HG02973 (cell line): ENCODE data around the gene LAMA3.
A peak's percentile ranks its signal among the peaks of the same experiment; 100 is the strongest.

Experiments
- ATAC-seq: cut with Tn5 transposase; IDR thresholded peaks from one replicate; pipeline ENCODE4 v1.9.1; 2021; ENCODE audit warnings: moderate library complexity; ENCODE audit not compliant: unreplicated experiment

Gene LAMA3

DNA sequence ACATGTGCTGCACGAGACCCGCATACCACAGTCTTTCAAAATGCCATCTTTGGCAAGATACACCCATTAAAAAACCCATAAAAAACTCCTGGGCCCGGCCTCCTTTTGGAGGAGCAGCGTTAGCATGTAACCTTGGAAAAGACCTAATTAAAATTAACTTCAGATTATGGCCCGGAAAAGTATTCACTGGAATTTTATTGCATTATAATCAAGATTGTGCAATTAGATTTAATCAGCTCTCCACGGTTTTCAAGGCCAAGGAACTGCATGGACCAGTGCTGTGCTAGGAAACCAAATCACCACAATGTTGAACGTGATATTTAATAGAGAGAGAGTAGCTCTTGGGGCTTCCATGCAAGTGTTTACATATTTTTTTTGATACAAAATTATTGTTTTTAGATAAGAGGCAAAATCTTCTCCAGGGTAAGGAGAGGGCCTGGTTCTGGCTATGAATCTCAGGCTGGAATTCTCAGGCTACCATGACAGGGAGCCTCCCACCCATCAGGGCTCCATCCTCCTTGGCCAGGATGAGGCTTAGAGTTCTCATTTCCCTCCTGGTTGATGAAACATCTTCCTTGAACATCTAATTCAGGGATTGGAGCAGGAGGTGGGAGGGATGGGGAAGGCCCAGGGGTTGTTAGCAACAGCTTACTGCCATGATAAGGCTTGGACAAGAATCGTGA, 243.3 kb downstream of the LAMA3 start:
- ATAC-seq, result no peak

DNA sequence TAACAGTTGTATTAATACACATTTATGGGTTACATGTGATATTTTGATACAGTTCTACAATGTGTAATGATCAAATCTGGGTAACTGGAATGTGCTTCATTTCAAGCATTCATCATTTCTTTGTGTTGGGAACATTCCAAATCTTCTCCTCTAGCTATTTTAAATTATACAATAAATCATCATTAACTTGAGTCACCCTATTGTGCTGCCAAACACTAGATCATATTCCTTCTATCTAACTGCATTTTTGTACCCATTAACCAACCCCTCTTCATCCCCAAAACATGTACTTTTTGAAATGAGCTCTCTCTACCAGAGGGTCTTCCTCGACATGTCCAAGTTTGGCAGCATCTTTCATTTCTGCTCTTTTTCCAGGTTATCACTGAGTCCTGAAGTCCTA, 244.2 kb downstream of the LAMA3 start:
- no peak for ATAC-seq

DNA sequence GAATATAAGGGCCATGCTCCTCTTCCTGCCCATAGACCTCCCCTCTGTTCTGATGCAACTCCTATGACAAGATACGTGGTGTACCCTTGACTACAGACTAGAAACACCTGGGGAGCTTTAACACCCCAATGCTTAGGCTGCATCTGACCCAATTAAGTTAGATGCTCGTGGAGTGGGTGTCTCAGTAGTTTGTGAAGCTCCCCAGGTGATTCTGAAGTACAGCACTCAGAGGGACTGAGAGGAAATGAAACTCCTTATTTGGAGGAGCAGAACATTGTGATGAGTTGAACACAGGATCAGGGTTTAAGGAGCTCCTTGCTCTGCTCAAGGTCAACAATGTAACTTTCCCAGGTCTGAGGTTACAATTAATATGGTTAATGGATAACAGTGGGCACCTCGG, 245.0 kb downstream of the LAMA3 start:
- ATAC-seq, result no peak

DNA sequence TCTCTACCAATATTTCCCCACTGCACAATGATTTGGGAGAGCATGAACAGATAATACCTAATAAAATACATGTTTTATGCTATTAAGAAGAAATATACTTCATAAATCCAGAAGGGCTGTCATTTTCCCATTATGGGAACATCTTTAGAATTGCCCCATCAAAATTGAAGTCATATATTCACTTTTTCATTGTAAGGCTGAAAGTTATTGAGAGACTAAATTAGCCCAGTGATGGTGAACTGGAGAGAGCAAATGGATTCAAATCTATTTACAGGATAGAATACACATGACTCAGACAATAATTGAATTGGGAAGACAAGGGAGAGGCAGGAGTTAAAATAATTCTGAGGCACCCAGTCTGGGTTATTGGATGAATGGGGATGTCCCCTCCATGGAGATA, 245.6 kb downstream of the LAMA3 start:
- ATAC-seq, result no peak

DNA sequence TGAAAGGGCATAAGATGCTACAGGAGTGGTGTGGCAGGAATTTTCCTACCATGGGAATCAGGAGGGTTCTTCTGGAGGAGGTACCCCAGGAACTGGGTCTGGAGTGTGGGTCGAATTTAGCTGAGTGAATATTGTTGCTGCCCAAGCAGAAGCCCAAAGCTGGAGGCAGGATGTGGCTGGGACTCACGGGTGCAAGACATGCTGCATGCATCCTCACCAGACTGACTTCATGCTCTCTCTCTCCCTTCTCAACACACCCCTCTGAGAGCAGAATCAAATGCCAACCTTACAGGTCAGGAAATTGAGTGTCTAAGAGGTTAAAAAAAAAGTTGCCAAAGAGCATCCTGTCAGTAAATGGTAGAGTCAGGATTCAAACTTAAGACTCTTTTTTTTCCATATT, 246.6 kb downstream of the LAMA3 start:
- ATAC-seq, result no peak

DNA sequence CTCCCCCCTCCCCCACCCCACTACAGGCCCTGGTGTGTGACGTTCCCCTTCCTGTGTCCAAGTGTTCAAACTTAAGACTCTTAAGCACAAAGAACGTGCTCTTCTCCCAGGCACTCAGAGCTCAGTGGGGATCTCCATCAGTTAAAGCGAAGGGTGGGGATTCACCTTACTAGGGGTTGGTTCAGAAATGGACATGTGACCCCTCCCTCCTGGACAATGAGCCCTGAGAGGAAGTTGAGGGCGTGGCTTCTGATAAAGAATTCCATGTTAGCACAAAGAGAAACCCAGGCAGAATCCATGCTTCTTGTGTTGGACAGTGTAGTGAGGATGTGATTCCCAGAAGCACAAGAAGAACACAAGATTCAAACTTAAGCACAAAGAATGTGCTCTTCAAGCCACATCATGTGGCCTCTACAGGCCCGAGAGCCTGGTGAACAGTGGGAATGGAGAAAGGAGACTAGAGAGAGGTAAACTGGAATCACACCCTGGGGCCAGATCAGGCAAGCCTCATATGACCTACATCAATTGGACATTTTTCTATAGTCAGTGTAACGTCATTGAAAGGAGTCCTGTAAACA, 247.2 kb downstream of the LAMA3 start:
- ATAC-seq, result no peak

DNA sequence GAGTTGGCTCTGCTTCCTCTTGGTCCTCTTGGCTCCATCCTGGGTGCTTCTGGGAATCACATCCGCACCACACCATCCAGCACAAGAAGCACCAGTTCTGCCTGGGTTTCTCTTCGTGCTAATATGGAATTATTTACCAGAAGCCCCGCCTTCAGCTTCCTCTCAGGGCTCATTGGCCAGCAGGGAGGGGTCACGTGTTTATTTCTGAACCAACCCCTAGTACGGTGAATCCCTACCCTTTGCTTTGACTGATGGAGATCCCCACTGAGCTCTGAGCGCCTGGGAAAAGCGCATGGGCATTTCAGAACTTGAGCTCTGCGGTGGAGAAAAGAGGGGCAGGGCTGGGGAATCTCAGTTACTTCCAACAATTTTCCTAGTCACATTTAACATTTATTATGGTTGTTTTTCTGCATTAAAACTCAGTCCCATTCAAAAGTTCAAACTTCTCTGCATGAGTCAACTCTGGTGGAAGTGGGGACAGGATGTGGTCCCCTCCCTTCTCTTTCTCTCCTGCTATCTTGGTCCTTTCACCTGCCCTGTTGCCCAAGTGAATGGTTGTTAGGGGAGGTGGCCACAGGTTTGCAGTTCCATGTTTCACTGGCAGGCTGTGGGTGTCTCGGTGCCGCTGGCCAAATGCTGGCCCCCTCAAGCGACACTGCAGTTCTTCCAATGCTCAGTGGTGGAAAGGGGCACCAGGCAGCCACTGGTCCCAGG, 248.9 kb downstream of the LAMA3 start:
- peak; percentile 53 for ATAC-seq

DNA sequence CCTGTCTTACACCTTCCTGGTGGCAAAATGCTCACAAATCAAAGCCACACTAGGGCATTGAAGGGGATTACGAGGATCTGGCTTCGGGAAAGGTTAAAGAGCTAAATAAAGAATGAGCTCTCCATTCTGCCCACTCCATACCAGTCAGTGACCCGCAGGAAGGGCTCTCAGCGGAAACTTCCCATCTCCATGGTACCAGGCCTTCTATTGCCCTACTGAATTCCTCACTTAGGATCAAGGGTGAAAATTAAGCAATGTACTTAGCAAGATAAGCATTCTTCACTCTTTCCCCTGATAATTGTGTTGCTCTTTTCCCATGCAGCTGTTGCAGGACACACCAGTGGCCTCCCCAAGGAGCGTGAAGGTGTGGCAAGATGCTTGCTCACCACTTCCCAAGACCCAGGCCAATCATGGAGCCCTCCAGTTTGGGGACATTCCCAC, 249.7 kb downstream of the LAMA3 start:
- no peak for ATAC-seq

DNA sequence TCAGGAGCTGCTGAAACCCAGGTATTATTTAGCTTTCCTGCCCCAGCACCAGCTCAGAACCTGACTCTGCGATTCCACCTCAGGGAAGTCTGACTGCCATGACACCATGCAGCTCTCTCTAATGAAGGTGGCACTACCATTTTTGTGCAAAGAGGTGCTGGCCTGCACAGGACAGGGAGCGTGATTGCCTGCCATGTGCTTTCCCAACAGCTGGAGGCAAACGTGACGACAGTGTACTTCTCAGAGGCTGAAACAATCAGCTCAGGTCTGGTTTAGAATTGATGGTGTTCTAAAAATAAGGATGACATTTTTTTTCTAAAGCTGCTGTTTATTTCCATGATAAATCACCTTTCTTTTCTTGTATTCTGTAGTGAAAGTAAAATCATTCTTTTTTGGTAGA, 250.1 kb downstream of the LAMA3 start:
- ATAC-seq, result no peak

DNA sequence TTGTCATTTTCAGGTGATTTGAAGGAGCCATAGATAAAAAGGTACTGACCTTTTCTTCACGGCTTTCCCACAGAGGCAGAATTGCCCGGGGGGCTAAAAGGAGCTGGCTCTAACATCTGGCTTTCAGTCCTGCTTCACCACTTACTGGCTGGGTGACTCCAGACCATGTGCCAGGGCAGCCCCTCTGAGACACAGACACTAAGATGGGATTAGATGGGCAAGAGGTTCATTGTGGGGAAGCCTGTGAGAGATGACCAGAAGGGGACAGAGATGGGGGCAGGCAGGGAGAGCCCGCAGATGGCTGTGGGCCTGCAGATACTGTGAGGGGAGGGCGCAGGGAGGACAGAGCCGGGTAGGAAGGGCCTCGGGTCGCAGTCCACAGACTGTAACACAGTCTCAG, 250.6 kb downstream of the LAMA3 start:
- no peak for ATAC-seq

DNA sequence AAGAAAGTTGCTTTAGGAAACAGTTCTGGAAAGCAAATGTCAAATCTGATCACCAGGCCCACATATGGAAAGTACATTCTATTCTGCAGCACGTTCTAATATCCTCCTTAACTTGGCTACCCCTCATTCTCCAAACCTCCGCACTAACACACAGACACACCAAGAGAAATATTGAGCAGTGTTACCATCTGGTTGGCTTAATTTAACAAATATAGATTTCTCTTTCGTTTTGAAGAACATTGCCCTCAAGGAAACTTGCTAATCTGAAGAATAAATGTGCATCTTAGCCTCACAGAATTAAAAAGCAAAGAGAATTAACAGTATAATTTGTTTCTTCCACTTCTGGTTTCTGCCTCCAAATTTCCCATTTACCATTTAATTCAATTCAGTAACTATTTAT, 252.5 kb downstream of the LAMA3 start:
- ATAC-seq, result no peak

DNA sequence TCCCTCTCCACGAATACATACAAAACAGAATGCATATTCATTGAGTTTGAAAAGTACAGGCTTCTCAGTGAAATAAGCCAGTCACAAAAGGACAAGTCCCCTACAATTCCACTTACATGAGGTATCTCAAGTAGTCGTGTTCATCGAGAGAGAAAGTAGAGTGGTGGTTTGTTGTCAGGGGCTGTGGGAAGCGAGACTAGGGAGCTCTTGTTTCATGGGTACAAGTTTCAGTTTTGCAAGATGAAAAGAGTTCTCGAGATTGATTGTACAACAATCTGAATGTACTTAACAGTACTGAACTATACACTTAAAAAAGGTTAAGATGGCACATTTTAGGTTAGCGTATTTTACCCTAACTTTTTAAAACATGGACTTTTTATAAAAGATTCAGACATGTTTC, 253.9 kb downstream of the LAMA3 start:
- peak; percentile 73 for ATAC-seq

DNA sequence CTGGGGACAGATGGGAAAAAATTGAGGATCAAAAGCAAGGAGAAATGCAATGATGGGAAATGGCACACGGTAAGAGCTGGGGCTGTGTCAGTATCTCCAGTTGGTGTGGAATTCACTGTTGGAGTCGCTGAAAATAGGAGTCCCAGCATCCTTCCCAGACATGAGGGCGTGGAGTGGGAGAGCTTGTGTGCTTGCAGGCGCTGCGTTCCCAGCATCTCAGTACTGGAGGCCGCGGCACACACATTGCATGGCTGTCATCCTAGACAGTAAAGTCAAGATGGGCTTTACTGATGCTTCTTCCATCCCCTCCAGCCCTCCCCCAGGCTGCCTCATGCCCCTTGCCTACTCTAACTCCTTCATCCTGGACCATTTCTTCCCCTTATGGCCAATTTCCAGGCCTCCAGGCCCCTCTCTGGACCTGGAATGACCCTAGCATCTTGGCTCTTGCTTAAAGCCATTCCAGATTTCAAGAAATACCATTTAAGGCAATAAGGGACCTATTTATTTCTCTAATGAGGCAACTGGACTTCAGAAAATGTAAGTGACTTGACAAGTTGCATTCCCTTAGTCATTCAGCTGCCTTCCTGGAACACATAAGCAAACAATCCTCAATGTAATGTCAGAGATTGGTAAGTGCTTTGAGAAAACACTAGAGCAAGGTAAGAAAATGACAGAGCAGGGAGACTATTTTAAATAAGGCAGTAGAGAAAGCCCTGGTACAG, 254.8 kb downstream of the LAMA3 start:
- no peak for ATAC-seq

DNA sequence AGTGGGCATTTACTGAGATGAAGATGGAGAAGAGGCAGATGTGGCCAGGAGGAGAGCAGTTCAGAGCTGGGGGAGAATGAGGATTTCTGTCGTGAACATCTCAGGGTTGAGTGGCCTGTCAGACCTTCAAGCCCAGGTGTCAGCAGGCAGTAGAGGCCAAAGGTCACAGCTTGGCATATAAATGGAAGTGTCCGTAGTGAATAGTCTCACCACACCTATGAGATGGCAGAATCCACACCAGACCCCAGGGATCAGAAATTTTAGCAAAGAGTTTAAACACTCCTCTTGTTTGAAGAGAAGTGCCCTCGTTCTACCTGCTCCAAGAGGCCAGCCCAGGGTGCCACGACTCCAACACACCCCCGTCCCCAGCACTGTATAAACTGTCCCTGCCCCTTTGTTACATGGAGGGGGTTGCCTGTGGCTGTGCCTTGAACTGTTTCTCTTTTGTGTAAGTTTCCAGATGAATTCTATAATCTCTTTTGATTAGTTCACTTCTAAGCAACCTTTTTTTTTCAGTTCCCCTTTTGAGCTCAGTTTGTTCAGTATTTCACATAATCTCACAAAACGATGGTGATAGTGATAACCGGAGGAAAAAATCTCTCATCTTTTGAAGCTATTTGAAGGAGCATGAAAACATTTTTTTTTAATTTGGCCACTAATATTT, 256.3 kb downstream of the LAMA3 start:
- ATAC-seq, result no peak

DNA sequence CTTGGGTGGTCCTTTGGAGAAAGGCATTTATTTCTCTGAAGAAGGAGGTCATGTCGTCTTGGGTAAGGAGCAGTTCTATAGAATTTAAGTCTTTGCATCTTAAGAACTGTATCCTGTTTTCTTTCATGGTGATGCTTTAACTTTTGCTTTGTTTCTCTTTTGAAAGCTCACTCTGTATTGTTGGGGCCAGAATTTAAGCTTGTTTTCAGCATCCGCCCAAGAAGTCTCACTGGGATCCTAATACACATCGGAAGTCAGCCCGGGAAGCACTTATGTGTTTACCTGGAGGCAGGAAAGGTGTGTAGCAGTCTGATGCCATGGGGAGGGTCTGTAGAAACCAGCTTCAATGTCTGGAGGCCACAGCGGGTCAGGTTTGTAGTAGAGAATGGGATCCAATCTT, 260.6 kb downstream of the LAMA3 start:
- no peak for ATAC-seq

DNA sequence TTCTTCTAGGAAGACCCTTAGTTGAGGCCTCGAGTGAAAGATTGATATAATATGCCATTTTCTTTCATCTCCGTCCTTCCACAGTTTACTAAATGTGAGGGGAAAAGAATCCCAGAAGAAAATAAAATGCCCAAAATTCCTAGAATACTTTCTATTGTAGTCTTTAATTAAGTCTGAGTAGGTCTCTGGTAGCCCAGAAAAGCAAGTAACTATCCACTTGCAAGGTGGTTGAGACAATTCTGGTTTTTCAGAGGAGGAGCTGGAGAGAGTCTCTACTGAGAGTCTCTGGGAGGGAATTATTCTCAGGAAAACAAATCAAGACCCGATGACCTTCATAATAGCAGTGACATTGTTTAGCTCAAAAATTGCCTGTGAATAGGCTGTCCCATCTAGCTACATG, 261.4 kb downstream of the LAMA3 start:
- no peak for ATAC-seq

DNA sequence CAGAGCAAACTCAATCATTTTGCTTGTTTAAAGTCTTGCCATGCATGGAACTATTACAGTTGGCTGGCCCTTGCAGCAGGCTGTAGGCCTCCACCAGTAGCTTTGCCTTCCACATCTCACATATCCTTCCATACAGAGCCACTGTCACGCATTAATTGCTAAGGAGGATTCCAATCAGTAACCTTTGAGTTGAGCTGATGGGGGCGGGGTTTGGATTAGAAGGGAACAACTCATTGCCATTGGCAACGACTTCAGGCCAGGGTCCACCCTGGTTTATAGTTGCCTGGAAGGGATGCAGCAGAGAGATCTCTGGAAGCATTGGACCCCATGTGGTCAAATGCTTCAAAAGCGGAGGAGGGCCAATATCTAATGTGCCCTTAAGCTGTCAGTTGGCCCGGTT, 262.0 kb downstream of the LAMA3 start:
- no peak for ATAC-seq

DNA sequence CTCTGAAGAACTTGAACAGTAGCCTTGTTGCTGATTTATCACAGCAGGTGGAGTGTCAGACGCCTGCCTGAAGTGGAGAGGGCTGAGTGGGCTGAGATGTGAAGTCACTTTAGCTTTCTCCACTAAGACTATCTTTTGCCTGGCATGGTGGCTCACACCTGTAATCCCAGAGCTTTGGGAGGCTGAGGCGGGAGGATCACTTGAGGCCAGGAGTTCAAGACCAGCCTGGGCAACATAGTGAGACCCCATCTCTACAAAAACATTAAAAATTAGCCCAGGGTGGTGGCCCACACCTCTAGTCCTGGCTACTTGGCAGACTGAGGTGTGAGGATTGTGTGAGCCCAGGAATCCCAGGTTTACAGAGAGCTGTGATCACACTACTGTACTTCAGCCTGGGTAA, 264.7 kb downstream of the LAMA3 start:
- ATAC-seq, result no peak

DNA sequence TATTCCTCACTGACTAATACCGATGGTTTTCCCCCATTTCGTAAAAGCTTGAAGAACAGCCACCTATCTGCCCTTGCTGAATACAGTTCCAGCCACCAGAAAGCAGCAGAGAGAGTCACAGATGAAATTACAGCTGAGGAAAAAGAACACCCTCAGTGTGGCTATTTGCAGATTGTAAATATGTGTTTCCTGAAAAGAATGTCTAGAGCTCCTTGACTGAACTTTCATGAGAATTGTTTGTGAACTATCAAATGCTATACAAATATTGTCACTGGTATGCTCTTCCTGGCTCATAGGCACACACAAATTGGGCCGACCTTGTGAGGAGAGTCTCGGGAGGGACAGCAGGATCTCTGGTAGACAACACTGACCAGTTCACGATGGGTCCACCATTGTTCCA, 267.2 kb downstream of the LAMA3 start:
- ATAC-seq, result no peak

DNA sequence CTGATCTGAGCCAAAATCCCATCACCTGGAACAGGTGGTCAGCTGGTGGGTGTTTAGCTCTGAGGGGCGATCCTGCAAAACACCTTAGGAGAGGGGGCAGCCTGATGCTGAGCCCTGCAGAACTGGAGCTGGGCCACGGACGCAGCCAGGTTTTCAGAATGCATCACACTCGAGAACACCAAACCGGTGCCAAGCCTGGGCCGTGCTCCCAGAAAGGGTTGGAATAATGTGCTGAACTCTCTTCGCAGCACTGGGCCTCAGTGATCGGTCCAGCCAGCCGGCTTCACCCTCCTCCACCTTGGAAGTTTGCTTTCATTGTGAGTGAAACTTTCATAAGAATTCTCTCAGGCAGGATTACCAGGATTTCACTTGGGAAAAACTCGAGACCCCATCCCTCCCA, 268.8 kb downstream of the LAMA3 start:
- no peak for ATAC-seq

DNA sequence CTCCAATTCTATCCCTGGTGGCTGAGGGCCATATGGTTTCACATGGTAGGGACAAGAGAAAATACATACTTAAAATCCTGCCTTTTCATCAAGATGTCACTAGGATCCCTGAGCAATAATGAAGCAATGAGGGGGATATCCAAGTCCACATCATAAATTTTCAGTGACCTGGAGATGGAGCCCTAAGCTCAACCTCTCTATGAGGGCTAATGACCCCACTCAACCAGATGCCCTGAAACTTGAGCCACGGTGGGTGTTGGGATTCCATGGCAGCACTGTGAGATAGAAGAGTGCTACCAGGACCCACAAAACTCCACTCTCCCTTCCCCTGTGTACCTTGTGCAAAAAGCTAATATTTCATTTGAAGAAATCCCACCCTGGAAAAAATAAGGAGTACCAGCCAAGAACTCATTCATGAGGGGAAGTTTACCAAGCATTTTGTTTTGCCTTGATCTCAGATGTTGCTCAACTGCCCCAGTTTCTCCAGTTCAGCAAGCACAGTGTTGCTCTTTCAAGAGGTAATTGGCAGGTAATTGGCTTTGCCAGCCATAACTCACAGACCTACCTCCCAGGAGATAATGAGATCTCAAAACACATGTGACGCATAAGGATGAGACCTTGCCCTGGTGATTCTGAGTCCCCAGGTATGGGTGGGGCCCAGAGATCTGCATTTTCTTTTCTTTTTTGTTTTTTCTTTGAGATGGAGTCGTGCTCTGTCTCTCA, 274.4 kb downstream of the LAMA3 start:
- no peak for ATAC-seq
